Activated T-helper 17 cell treated with anti-CD3 and anti-CD28 coated beads, Interleukin-2, amount 50 U/mL, for 72 hours (primary cell): ENCODE data around the gene KCNJ1. TPM values are rescaled to one million over a fixed set of nuclear protein-coding genes. Genes with fewer than 3 reads are reported as not detected.

Experiments used
- ATAC-seq: fragments of 150-1000 bp; cut with Tn5 transposase; replicated peaks from 2 replicates; pipeline ENCODE4 v1.10.0; 2021; ENCODE audit warnings: mild to moderate bottlenecking, moderate library complexity
- H3K27ac Mint-ChIP-seq: one replicate; pipeline ENCODE4 v1.8.0; 2022; ENCODE audit warnings: mixed read lengths
- H3K27me3 Mint-ChIP-seq: one replicate; pipeline ENCODE4 v1.8.0; 2022; ENCODE audit warnings: mixed read lengths
- H3K36me3 Mint-ChIP-seq: one replicate; pipeline ENCODE4 v1.8.0; 2022; ENCODE audit warnings: low read depth, mild to moderate bottlenecking, mixed read lengths
- H3K4me1 Mint-ChIP-seq: one replicate; pipeline ENCODE4 v1.8.0; 2022; ENCODE audit warnings: mixed read lengths
- H3K4me3 Mint-ChIP-seq: one replicate; pipeline ENCODE4 v1.8.0; 2022; ENCODE audit warnings: mild to moderate bottlenecking, mixed read lengths
- H3K9me3 Mint-ChIP-seq: one replicate; pipeline ENCODE4 v1.8.0; 2022; ENCODE audit warnings: mixed read lengths
- total RNA-seq, 2 donors: library from RNA; stranded (reverse); gene quantifications; one replicate each; pipeline ENCODE4 v1.2.3, GENCODE V29; 2022

Gene KCNJ1
- total RNA-seq, 2 donors from 2014 or later: not detected

- Mint-ChIP-seq H3K27ac (no peak overlapping the region), H3K36me3 (peaks cover 25% of the 10 kb centered on the region), H3K4me1 (peaks cover 4% of the 10 kb centered on the region), H3K27me3 (no peaks in the 10 kb centered on the region), H3K4me3 (no peak overlapping the region), H3K9me3 (no peaks in the 10 kb centered on the region)
- no peak for ATAC-seq
Observed at GRCh38 chr11:128819198-128819597, 47.9 kb downstream of the KCNJ1 start.

DNA sequence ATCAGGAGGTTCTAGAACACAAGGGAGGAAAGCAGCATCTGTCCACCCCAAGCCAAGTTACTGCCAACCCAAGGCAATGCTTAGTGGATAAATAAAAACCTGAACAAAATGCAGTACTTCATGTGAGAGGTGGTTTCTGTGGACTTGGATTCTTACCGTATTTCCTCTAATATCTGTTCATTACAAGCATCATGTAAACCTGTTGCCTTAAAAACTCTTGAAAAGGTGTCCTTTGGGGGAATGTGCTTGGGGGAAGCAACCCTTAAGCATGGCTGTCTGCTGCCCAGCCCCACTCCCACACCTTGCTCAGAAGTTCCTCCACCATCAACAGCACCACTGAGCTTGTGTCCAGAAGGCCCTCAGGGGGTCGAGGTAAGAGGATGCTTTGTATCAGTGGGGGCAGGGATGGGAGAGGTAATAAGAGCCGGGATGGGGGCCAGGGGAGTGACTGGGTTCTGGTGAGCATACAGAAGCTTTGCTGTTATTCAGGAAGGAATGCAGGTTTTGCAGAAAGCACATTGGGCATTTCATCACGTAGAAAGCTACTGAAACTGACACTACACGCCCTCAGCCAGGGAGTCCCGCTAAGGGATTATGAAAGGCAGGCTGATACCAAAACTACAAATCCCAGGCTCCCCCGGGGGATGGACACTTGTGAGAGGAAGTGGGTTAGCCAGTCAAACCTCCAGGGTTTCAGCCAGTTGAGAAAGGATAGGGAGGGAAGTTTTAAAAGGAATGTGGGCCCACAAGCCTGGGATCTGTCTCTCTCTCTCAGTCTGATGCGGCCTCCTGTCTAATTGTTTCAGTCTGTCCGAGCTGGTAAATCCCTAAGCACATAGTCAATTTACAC lies 52.0 kb downstream of the KCNJ1 start:
- H3K4me3 Mint-ChIP-seq: no peak overlapping the region
- H3K27me3 Mint-ChIP-seq: no peaks in the 10 kb centered on the region
- peaks cover 18% of the 10 kb centered on the region for H3K4me1 Mint-ChIP-seq
- peak overlapping the region; percentile 68 for H3K27ac Mint-ChIP-seq
- ATAC-seq: no peak
- H3K9me3 Mint-ChIP-seq: no peaks in the 10 kb centered on the region
- H3K36me3 Mint-ChIP-seq: peaks cover 58% of the 10 kb centered on the region

GRCh38 chr11:128813729-128814128 lies 53.4 kb downstream of the KCNJ1 start:
- ATAC-seq: no peak
- peak overlapping the region; percentile 68 for H3K27ac Mint-ChIP-seq
- no peaks in the 10 kb centered on the region for H3K9me3 Mint-ChIP-seq
- H3K4me3 Mint-ChIP-seq: no peak overlapping the region
- peaks cover 72% of the 10 kb centered on the region for H3K36me3 Mint-ChIP-seq
- H3K4me1 Mint-ChIP-seq: peaks cover 23% of the 10 kb centered on the region
- no peaks in the 10 kb centered on the region for H3K27me3 Mint-ChIP-seq

DNA sequence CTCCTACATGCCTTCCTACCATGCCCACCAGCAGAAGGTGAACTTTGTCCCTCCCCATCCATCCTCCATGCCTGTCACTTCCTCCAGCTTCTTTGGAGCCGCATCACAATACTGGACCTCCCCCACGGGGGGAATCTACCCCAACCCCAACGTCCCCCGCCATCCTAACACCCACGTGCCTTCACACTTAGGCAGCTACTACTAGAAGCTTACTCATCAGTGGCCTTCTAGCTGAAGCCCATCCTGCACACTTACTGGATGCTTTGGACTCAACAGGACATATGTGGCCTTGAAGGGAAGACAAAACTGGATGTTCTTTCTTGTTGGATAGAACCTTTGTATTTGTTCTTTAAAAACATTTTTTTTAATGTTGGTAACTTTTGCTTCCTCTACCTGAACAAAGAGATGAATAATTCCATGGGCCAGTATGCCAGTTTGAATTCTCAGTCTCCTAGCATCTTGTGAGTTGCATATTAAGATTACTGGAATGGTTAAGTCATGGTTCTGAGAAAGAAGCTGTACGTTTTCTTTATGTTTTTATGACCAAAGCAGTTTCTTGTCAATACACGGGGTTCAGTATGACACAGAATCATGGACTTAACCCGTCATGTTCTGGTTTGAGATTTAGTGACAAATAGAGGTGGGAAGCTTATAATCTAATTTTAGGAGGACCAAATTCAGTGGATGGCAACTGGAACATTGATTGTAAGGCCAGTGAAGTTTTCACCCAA lies 56.1 kb downstream of the KCNJ1 start:
- H3K9me3 Mint-ChIP-seq: no peaks in the 10 kb centered on the region
- ATAC-seq: peak; percentile 52
- H3K36me3 Mint-ChIP-seq: peaks cover 79% of the 10 kb centered on the region
- peak overlapping the region; percentile 74 for H3K27ac Mint-ChIP-seq
- no peaks in the 10 kb centered on the region for H3K27me3 Mint-ChIP-seq
- peak overlapping the region; percentile 34 for H3K4me3 Mint-ChIP-seq
- H3K4me1 Mint-ChIP-seq: peaks cover 34% of the 10 kb centered on the region

GRCh38 chr11:128809128-128809527 lies 58.0 kb downstream of the KCNJ1 start:
- Mint-ChIP-seq H3K36me3 (peaks cover 92% of the 10 kb centered on the region), H3K27ac (peak overlapping the region; percentile 74)
- ATAC-seq: peak; percentile 81

DNA sequence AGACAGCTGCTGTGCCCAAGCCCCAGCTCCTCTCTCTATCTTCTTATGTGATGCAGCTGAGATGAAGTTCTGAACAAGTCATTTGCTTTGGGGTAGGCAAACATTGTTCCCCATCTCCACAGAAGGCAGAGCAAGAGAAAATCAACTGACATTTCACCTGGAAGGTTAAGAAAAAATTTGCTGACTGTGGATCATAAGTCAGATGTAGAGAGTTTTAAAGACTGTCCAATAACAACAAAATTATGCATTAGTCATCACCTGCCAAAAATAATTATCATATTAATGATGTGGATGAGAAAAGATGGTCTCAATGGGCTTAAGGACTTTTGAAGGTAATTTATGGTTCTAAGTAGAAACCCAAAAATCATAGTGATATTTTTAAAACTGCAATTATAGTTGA lies 59.2 kb downstream of the KCNJ1 start:
- peak overlapping the region; percentile 16 for H3K4me3 Mint-ChIP-seq
- H3K27me3 Mint-ChIP-seq: no peaks in the 10 kb centered on the region
- H3K4me1 Mint-ChIP-seq: peaks cover 42% of the 10 kb centered on the region
- peaks cover 93% of the 10 kb centered on the region for H3K36me3 Mint-ChIP-seq
- ATAC-seq: no peak
- H3K9me3 Mint-ChIP-seq: no peaks in the 10 kb centered on the region
- H3K27ac Mint-ChIP-seq: peak overlapping the region; percentile 48

More at GRCh38 chr11:128809128-128809527, 58.0 kb downstream of the KCNJ1 start:
- H3K4me1 Mint-ChIP-seq: peaks cover 34% of the 10 kb centered on the region
- H3K4me3 Mint-ChIP-seq: peak overlapping the region; percentile 51
- H3K27me3 Mint-ChIP-seq: no peaks in the 10 kb centered on the region
- H3K9me3 Mint-ChIP-seq: no peaks in the 10 kb centered on the region

- Mint-ChIP-seq H3K4me3 (peak overlapping the region; percentile 16), H3K36me3 (peaks cover 91% of the 10 kb centered on the region), H3K27me3 (no peaks in the 10 kb centered on the region), H3K4me1 (peaks cover 43% of the 10 kb centered on the region), H3K27ac (peak overlapping the region; percentile 15), H3K9me3 (no peaks in the 10 kb centered on the region)
- ATAC-seq: peak; percentile 54
Observed at GRCh38 chr11:128806506-128807261, 60.4 kb downstream of the KCNJ1 start.

DNA sequence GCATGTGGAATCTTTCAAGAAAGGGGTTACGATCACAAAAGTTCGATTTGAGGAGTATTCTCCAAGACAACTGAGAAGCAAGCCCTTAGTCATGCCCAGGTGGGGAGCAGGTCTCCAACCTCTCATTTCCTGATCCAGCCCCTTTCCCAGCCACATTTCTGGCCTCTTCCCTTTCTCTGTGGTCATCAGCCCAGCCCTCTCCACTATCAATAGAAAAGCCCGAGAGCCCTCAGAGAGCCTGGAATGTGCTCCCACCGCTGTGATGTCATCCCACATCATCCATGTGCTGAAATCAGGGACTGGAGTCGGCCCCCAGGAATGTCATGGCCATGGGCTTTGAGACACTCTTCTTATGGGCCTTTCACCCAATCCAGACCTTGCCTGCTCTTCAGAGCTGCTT lies 62.6 kb downstream of the KCNJ1 start:
- Mint-ChIP-seq H3K36me3 (peaks cover 91% of the 10 kb centered on the region), H3K27me3 (no peaks in the 10 kb centered on the region), H3K9me3 (no peaks in the 10 kb centered on the region), H3K4me1 (peaks cover 28% of the 10 kb centered on the region), H3K27ac (peak overlapping the region; percentile 73), H3K4me3 (no peak overlapping the region)
- ATAC-seq: no peak

DNA sequence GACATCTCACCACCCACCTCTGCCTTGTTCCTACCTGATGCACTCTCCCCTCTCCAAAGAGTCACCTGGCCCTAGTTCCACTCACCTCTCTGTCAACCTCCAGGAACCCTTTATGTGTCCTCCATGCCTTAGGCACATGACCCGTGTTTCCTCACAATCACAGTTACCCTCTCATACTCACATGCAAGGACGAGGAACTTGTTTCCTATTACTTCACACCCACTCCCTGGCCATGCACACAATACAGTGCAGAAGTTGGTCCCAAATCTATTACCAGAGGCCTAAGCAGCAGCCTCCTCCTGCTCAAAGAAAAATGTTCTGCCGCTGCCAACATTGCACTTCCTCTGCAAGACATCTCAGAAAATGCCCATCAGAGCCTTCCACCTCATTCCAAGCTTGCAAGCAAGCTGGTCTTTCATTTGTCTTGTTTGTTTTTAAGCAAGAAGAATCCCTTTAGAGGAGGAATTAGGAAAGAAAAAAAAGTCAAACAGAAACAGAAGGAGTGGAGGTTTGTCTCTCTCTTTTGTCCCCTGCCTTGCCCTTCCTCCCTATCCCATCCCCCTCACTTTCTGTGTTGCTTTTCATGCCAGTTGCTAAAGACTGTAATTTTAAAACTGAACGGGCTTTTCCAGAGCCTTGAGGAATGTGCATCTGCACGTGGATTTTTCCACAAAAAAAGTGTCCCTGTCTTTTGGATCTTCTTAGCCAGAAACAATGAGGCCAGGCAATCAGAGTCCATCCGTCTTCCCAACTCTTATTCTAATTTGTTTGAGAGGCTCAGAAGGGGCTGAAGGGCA lies 63.4 kb downstream of the KCNJ1 start:
- Mint-ChIP-seq H3K4me1 (peaks cover 20% of the 10 kb centered on the region), H3K9me3 (no peaks in the 10 kb centered on the region), H3K36me3 (peaks cover 88% of the 10 kb centered on the region), H3K27me3 (no peaks in the 10 kb centered on the region), H3K27ac (peak overlapping the region; percentile 77), H3K4me3 (no peak overlapping the region)
- no peak for ATAC-seq

GRCh38 chr11:128803011-128803410 lies 64.1 kb downstream of the KCNJ1 start:
- ATAC-seq: no peak
- Mint-ChIP-seq H3K4me1 (peaks cover 20% of the 10 kb centered on the region), H3K9me3 (no peaks in the 10 kb centered on the region), H3K27me3 (no peaks in the 10 kb centered on the region), H3K4me3 (no peak overlapping the region), H3K36me3 (peaks cover 88% of the 10 kb centered on the region), H3K27ac (peak overlapping the region; percentile 77)

DNA sequence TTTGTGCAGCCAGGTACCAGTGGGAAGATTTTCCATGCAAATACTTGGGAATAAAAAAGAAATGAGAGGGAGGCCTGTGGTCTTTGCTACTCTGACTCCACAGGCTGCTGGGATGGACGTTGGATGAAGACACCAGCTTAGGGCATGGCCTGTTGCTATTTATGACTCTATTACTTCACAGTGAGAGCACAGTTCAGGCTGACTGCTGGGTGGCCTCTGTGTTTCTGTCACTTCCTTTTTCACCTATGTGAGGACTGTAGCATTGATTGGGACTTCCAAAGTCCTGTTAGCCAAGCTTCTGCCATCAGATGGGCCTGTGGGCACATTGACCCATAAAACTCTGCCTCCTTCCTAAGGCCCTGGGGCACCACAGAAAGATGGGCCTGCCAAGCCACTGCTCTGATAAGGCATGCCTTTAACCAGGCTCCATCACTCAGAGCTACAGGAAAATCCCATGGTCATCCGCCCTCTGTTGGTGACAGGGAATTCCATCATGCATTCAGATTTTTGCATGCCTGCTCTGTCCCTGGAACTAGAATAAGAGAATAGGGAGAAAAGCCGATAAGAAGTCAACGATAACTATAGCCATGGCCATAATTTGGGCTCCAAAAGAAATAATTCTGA lies 64.6 kb downstream of the KCNJ1 start:
- H3K36me3 Mint-ChIP-seq: peaks cover 88% of the 10 kb centered on the region
- H3K4me3 Mint-ChIP-seq: no peak overlapping the region
- H3K9me3 Mint-ChIP-seq: no peaks in the 10 kb centered on the region
- H3K27me3 Mint-ChIP-seq: no peaks in the 10 kb centered on the region
- H3K4me1 Mint-ChIP-seq: peaks cover 24% of the 10 kb centered on the region
- ATAC-seq: no peak
- peak overlapping the region; percentile 77 for H3K27ac Mint-ChIP-seq

GRCh38 chr11:128800871-128801417 lies 66.2 kb downstream of the KCNJ1 start:
- Mint-ChIP-seq H3K27me3 (no peaks in the 10 kb centered on the region), H3K27ac (peak overlapping the region; percentile 64), H3K4me3 (no peak overlapping the region), H3K9me3 (no peaks in the 10 kb centered on the region), H3K4me1 (peaks cover 21% of the 10 kb centered on the region), H3K36me3 (peaks cover 88% of the 10 kb centered on the region)
- no peak for ATAC-seq

- Mint-ChIP-seq H3K9me3 (no peaks in the 10 kb centered on the region), H3K36me3 (peaks cover 64% of the 10 kb centered on the region), H3K27me3 (no peaks in the 10 kb centered on the region), H3K27ac (peak overlapping the region; percentile 18), H3K4me1 (peaks cover 16% of the 10 kb centered on the region), H3K4me3 (no peak overlapping the region)
- peak; percentile 68 for ATAC-seq
Observed at GRCh38 chr11:128796270-128796669, 70.8 kb downstream of the KCNJ1 start.
